ENCODE results near the gene MICAL3.

DNA sequence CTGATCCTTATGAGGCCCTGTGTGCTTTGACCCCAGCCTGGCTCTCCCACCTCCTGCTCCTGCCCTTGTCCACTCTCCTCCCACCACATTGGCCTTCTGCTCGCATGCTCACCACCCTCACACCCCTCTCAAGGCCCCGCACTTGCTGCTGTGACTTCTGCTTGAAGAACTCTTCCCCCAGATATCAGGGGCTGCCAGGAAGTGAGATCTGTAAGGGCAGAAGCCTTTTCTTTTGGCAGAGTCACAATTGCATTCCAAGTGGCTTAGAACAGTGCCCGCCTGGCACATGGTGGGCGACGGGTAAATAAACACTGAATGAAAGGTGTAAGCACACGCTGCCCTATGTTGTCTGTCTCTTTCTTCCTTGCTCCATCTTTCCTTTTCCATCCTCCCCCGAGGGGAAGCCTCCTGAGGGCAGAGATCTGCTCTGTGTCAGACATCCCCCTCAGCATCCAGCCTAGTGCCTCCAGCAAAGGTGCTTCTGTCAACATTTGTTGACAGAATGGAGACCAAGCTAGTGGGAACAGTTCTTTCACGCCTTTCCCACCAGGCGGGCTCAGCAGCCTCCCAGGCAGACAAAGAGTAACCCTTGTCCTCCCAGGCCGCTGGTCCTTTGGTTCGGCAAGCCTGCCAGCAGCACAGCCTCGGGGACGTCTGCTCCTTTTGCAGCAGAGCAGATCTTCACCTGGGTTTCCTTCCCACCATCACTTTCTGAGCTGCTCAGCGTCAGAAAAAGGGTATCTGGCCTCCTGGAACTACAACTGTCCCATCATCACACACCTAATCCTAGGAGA lies 43.4 kb upstream of the MICAL3 start:
- TF ChIP-seq, protein P1, sequence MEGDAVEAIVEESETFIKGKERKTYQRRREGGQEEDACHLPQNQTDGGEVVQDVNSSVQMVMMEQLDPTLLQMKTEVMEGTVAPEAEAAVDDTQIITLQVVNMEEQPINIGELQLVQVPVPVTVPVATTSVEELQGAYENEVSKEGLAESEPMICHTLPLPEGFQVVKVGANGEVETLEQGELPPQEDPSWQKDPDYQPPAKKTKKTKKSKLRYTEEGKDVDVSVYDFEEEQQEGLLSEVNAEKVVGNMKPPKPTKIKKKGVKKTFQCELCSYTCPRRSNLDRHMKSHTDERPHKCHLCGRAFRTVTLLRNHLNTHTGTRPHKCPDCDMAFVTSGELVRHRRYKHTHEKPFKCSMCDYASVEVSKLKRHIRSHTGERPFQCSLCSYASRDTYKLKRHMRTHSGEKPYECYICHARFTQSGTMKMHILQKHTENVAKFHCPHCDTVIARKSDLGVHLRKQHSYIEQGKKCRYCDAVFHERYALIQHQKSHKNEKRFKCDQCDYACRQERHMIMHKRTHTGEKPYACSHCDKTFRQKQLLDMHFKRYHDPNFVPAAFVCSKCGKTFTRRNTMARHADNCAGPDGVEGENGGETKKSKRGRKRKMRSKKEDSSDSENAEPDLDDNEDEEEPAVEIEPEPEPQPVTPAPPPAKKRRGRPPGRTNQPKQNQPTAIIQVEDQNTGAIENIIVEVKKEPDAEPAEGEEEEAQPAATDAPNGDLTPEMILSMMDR (IDR thresholded peaks at IDR 0.05), result no peak
- TF ChIP-seq POLR2A (IDR thresholded peaks at IDR 0.05) (no peak), EP300 (IDR thresholded peaks at IDR 0.05) (no peak), POLR2AphosphoS5 (IDR thresholded peaks at IDR 0.05) (no peak)
